Colonic mucosa (tissue), 4 donors: ENCODE measurements around the gene PRSS38. TPM values are rescaled to one million over a fixed set of nuclear protein-coding genes. Genes with fewer than 3 reads are reported as not detected.

Source experiments
- DNase-seq: peaks from one replicate; pipeline ENCODE4 v3.0.0-alpha.2; 2020
- H3K27ac ChIP-seq: fragments of 200-600 bp; one replicate; pipeline ENCODE4 v1.8.0; 2021
- H3K27me3 ChIP-seq: fragments of 200-600 bp; one replicate; pipeline ENCODE4 v1.8.0; 2021
- H3K36me3 ChIP-seq: fragments of 200-600 bp; one replicate; pipeline ENCODE4 v1.8.0; 2021
- H3K4me1 ChIP-seq: fragments of 200-600 bp; one replicate; pipeline ENCODE4 v1.8.0; 2021; ENCODE audit warnings: mild to moderate bottlenecking
- H3K4me3 ChIP-seq: fragments of 200-600 bp; one replicate; pipeline ENCODE4 v1.8.0; 2021
- H3K9ac ChIP-seq, 2 donors: one replicate each; pipeline ENCODE4 v1.7.0; 2013; ENCODE audit warnings: control low read depth in 2 of 2, low read depth in 2 of 2, low read length in 2 of 2
- H3K9me3 ChIP-seq: fragments of 200-600 bp; one replicate; pipeline ENCODE4 v1.8.0; 2021
- CTCF ChIP-seq: fragments of 200-600 bp; IDR thresholded peaks from one replicate; pipeline ENCODE4 v1.8.0; 2022; ENCODE audit warnings: antibody characterized with exemption, mild to moderate bottlenecking
- intact Hi-C: fragments of 100-400 bp; cut with DNase I; formaldehyde crosslinking; loops from one replicate; pipeline ENCODE4 v1.14.1; 2022
- total RNA-seq, 2 donors: library from RNA; stranded (reverse); fragmentation: NEBNext Ultra II Directional in 1 of 2; extraction: Animal tissue kit (Norgen Biotek cat#: 25700) in 1 of 2; gene quantifications; one replicate each; pipeline ENCODE4 v1.2.1, GENCODE V29; 2021
- donor health status: healthy.
- donor health status: DM: no; HTN: no; CAD: no.
- donor health status: DM: no; HTN: no; CAD: no.

Gene PRSS38
- total RNA-seq, 2 donors from 2014 or later, result not detected

- no peaks in the 10 kb centered on the region for H3K4me1 ChIP-seq
- no peak overlapping the region for H3K27ac ChIP-seq
- no peaks in the 10 kb centered on the region for H3K36me3 ChIP-seq
- no peaks in the 10 kb centered on the region for H3K9me3 ChIP-seq
- intact Hi-C loops, result no loop called here
- TF ChIP-seq CTCF, result no peak
- H3K4me3 ChIP-seq, result no peak overlapping the region
- no peaks in the 10 kb centered on the region for H3K27me3 ChIP-seq
- no peak overlapping the region for H3K9ac ChIP-seq
- no peak for DNase-seq
These were observed 35.8 kb upstream of the PRSS38 start for GRCh38 chr1:227779685-227780084.

GRCh38 chr1:227780101-227781044 lies 35.1 kb upstream of the PRSS38 start:
- intact Hi-C loops, result no loop called here
- peak; percentile 13 for DNase-seq

GRCh38 chr1:227781314-227781930 lies 34.1 kb upstream of the PRSS38 start:
- peaks cover 2% of the 10 kb centered on the region for H3K4me1 ChIP-seq
- no peak overlapping the region for H3K27ac ChIP-seq
- H3K36me3 ChIP-seq, result no peaks in the 10 kb centered on the region
- H3K9ac ChIP-seq, result no peak overlapping the region
- H3K4me3 ChIP-seq, result no peak overlapping the region
- TF ChIP-seq CTCF, result no peak
- DNase-seq, result peak; percentile 9
- intact Hi-C loops, result no loop called here
- H3K9me3 ChIP-seq, result no peaks in the 10 kb centered on the region
- H3K27me3 ChIP-seq, result peaks cover 6% of the 10 kb centered on the region

More at GRCh38 chr1:227780101-227781044, 35.1 kb upstream of the PRSS38 start:
- H3K4me1 ChIP-seq, result no peaks in the 10 kb centered on the region
- no peak overlapping the region for H3K27ac ChIP-seq
- no peak overlapping the region for H3K9ac ChIP-seq
- H3K27me3 ChIP-seq, result no peaks in the 10 kb centered on the region
- H3K9me3 ChIP-seq, result no peaks in the 10 kb centered on the region
- no peaks in the 10 kb centered on the region for H3K36me3 ChIP-seq
- no peak overlapping the region for H3K4me3 ChIP-seq
- TF ChIP-seq CTCF, result no peak

- no peak overlapping the region for H3K27ac ChIP-seq
- no peak for TF ChIP-seq CTCF
- H3K9ac ChIP-seq, result no peak overlapping the region
- H3K9me3 ChIP-seq, result no peaks in the 10 kb centered on the region
- intact Hi-C loops, result no loop called here
- H3K36me3 ChIP-seq, result no peaks in the 10 kb centered on the region
- peak; percentile 6 for DNase-seq
- H3K4me3 ChIP-seq, result no peak overlapping the region
- peaks cover 8% of the 10 kb centered on the region for H3K27me3 ChIP-seq
- H3K4me1 ChIP-seq, result peaks cover 10% of the 10 kb centered on the region
These were observed 33.2 kb upstream of the PRSS38 start for GRCh38 chr1:227782226-227782625.

- DNase-seq, result peak; percentile 9
- peaks cover 8% of the 10 kb centered on the region for H3K27me3 ChIP-seq
- intact Hi-C loops, result no loop called here
- no peak overlapping the region for H3K9ac ChIP-seq
- no peak for TF ChIP-seq CTCF
- no peaks in the 10 kb centered on the region for H3K9me3 ChIP-seq
- peaks cover 11% of the 10 kb centered on the region for H3K4me1 ChIP-seq
- no peaks in the 10 kb centered on the region for H3K36me3 ChIP-seq
- H3K27ac ChIP-seq, result no peak overlapping the region
- H3K4me3 ChIP-seq, result no peak overlapping the region
These were observed 30.2 kb upstream of the PRSS38 start for GRCh38 chr1:227785094-227785804.
